Measurements from ENCODE around the gene ALK.

ALK gene

GRCh38 chr2:29921560-29921915 is at the start of gene ALK:
Gene ALK (minus strand): TSS chr2:29921586. CDS start chr2:29920659, 927 bp downstream.
- peak; percentile 89 for DNase-seq

- DNase-seq = no peak
Measured at GRCh38 chr2:29966266-29966665, 44.9 kb upstream of the ALK start.

GRCh38 chr2:29963972-29964570 is 42.7 kb upstream of the ALK start:
- DNase-seq = no peak

GRCh38 chr2:29962922-29963321 is 41.5 kb upstream of the ALK start:
- no peak for DNase-seq

GRCh38 chr2:29954316-29954715 is 32.9 kb upstream of the ALK start:
- DNase-seq = no peak

- DNase-seq = no peak
Measured at GRCh38 chr2:29952973-29953372, 31.6 kb upstream of the ALK start.

- DNase-seq = no peak
Measured at GRCh38 chr2:29951576-29951975, 30.2 kb upstream of the ALK start.

GRCh38 chr2:29950481-29950880 is 29.1 kb upstream of the ALK start:
- DNase-seq = no peak

GRCh38 chr2:29949042-29949441 is 27.7 kb upstream of the ALK start:
- no peak for DNase-seq

- DNase-seq = no peak
Measured at GRCh38 chr2:29946505-29946904, 25.1 kb upstream of the ALK start.

GRCh38 chr2:29942711-29943110 is 21.3 kb upstream of the ALK start:
- no peak for DNase-seq

GRCh38 chr2:29940706-29941105 is 19.3 kb upstream of the ALK start:
- DNase-seq = no peak

GRCh38 chr2:29936020-29936419 is 14.6 kb upstream of the ALK start:
- DNase-seq = no peak

- no peak for DNase-seq
Measured at GRCh38 chr2:29931818-29932217, 10.4 kb upstream of the ALK start.

- DNase-seq = peak; percentile 61
Measured at GRCh38 chr2:29923110-29923721, 1.8 kb upstream of the ALK start.

GRCh38 chr2:29922605-29923004 is 1.2 kb upstream of the ALK start:
- DNase-seq = no peak

GRCh38 chr2:29920631-29921559 is 491 bp downstream of the ALK start:
- peak; percentile 31 for DNase-seq

GRCh38 chr2:29920130-29920577 is 1.2 kb downstream of the ALK start:
- no peak for DNase-seq

GRCh38 chr2:29918941-29919340 is 2.4 kb downstream of the ALK start:
- DNase-seq = no peak

- DNase-seq = no peak
Measured at GRCh38 chr2:29917781-29918180, 3.6 kb downstream of the ALK start.

- DNase-seq = no peak
Measured at GRCh38 chr2:29916571-29916970, 4.8 kb downstream of the ALK start.

GRCh38 chr2:29910960-29911359 is 10.4 kb downstream of the ALK start:
- DNase-seq = no peak

GRCh38 chr2:29910465-29910864 is 10.9 kb downstream of the ALK start:
- no peak for DNase-seq

- DNase-seq = no peak
Measured at GRCh38 chr2:29902356-29902755, 19.0 kb downstream of the ALK start.

Data from NCI-H146 (cell line).